Adrenal gland (tissue), 12 donors: ENCODE measurements around the gene TOX2. TPM values are rescaled to one million over a fixed set of nuclear protein-coding genes. Genes with fewer than 3 reads are reported as not detected.

ENCODE experiments used
- DNase-seq, 7 donors: peaks; one replicate each; pipeline ENCODE4 v3.0.0-alpha.2; 2019 to 2020
- H3K27ac ChIP-seq, 5 donors: fragments of 200-600 bp; sonication (generic) in 4 of 5; 1 replicate in 3 of 5; 2 replicates in 2 of 5; pipeline versions ENCODE4 v1.5.1 to v1.8.0; 2016 to 2020; ENCODE audit warnings: mild to moderate bottlenecking in 1 of 5
- H3K27me3 ChIP-seq: fragments of 200-600 bp; 2 replicates; pipeline ENCODE4 v1.8.0; 2021
- H3K36me3 ChIP-seq, 2 donors: fragments of 200-600 bp; replicated peaks in 1 of 2; 1 replicate in 1 of 2; 2 replicates in 1 of 2; pipeline versions ENCODE4 v1.5.1 to v1.8.0; 2018 to 2022
- H3K4me1 ChIP-seq, 2 donors: fragments of 200-600 bp; replicated peaks in 1 of 2; 1 replicate in 1 of 2; 2 replicates in 1 of 2; pipeline versions ENCODE4 v1.5.1 to v1.8.0; 2018 to 2021
- H3K4me3 ChIP-seq, 4 donors: fragments of 200-600 bp; sonication (generic) in 3 of 4; one replicate each; pipeline ENCODE4 v1.5.1; 2016 to 2018
- H3K9me3 ChIP-seq, 3 donors: fragments of 200-600 bp; sonication (generic) in 1 of 3; replicated peaks in 1 of 3; 1 replicate in 2 of 3; 2 replicates in 1 of 3; pipeline versions ENCODE4 v1.5.1 to v1.8.0; 2016 to 2021
- CTCF ChIP-seq, 6 experiments: fragments of 450-650 bp in 4 of 6; fragments of 200-600 bp in 2 of 6; sonication (generic) in 1 of 6; IDR thresholded peaks; 1 replicate in 5 of 6; 2 replicates in 1 of 6; pipeline versions ENCODE4 v1.5.1 to v1.8.0; 2016 to 2021; ENCODE audit warnings: antibody characterized with exemption in 6 of 6, mild to moderate bottlenecking in 2 of 6, moderate library complexity in 1 of 6
- POLR2A ChIP-seq, 2 donors: fragments of 450-650 bp; IDR thresholded peaks; one replicate each; pipeline ENCODE4 v1.6.1; 2017; ENCODE audit warnings: antibody characterized with exemption in 2 of 2, mild to moderate bottlenecking in 2 of 2, moderate library complexity in 1 of 2
- WGBS, 4 donors: extraction: QIAGEN DNeasy Blood & Tissue Kit in 2 of 4; methylation state at CpG; one replicate each; pipeline versions ENCODE4 v1.1.5 to v1.1.7; 2013 to 2017; 5-methylcytosine and 5-hydroxymethylcytosine counted together
- intact Hi-C, 2 donors: fragments of 100-400 bp; cut with DNase I; formaldehyde crosslinking; loops; one replicate each; pipeline versions ENCODE4 v1.14.1 to v1.15.0; 2022 to 2023
- polyA plus RNA-seq, 3 donors: library from polyadenylated mRNA; stranded (reverse); fragments of 200-250 nt in 2 of 3; fragments of 350-450 nt in 1 of 3; fragmentation: Illumina TruSeq in 1 of 3; extraction: RNeasy Lipid Tissue Mini Kit (QIAGEN cat#74804) in 1 of 3; gene quantifications; one replicate each; pipeline ENCODE4 v1.2.3, GENCODE V29; 2013 to 2014
- total RNA-seq, 9 donors: library from RNA; depleted of rRNA in 4 of 9; stranded (reverse); fragments of >200 nt in 4 of 9; fragments of 120-200 nt in 1 of 9; fragmentation: NEBNext Ultra II Directional in 1 of 9; extraction: Animal tissue kit (Norgen Biotek cat#: 25700) in 1 of 9; gene quantifications; one replicate each; pipeline versions ENCODE4 v1.1.0 to v1.2.4, GENCODE V29; 2013 to 2023
- donor health status: healthy with polysubstance abuse.
- donor health status: Bipolar disorder and iron deficiency.
- donor health status: DM: yes; HTN: yes; CAD: no.
- donor health status: DM: no; HTN: no; CAD: no.
- donor health status: DM: no; HTN: no; CAD: no.
- donor health status: DM: yes; HTN: yes; CAD: no.

Gene TOX2
- total and polyA plus RNA-seq, 12 donors: 0.33 to 7.6 (median 2.8) TPM

- no peak overlapping the region for H3K27ac ChIP-seq
- no peaks in the 10 kb centered on the region for H3K9me3 ChIP-seq
- no peaks in the 10 kb centered on the region for H3K4me1 ChIP-seq
- WGBS, 4 donors: 75 to 84% (median 76%) methylated on average over 17 to 30 of the region's 30 CpGs
- intact Hi-C loops: no loop called here
- no peaks in the 10 kb centered on the region for H3K27me3 ChIP-seq
- H3K4me3 ChIP-seq: no peak overlapping the region
- DNase-seq: peak in 1 of 7 donors; percentile 40
- no peak for TF ChIP-seq CTCF (IDR thresholded peaks at IDR 0.05)
- TF ChIP-seq POLR2A (IDR thresholded peaks at IDR 0.05): no peak
- H3K36me3 ChIP-seq: no peaks in the 10 kb centered on the region
Measured at GRCh38 chr20:44068316-44069201, 153.9 kb downstream of the TOX2 start.

GRCh38 chr20:44069203-44070011 lies 154.8 kb downstream of the TOX2 start:
- no peak for TF ChIP-seq CTCF (IDR thresholded peaks at IDR 0.05)
- TF ChIP-seq POLR2A (IDR thresholded peaks at IDR 0.05): no peak
- Histone ChIP-seq H3K4me3 (no peak overlapping the region), H3K9me3 (no peaks in the 10 kb centered on the region), H3K27me3 (no peaks in the 10 kb centered on the region), H3K36me3 (no peaks in the 10 kb centered on the region), H3K27ac (no peak overlapping the region), H3K4me1 (peaks cover 0 to 1% of the 10 kb centered on the region in 2 donors)
- intact Hi-C loops: no loop called here
- WGBS, 4 donors: 66 to 78% (median 73%) methylated on average over 23 to 26 of the region's 26 CpGs
- DNase-seq: peak in 1 of 7 donors; percentile 44

GRCh38 chr20:44070139-44070900 lies 155.7 kb downstream of the TOX2 start:
- TF ChIP-seq POLR2A (IDR thresholded peaks at IDR 0.05): no peak
- TF ChIP-seq CTCF (IDR thresholded peaks at IDR 0.05): no peak
- Histone ChIP-seq H3K27ac (no peak overlapping the region), H3K9me3 (no peaks in the 10 kb centered on the region), H3K4me1 (peaks cover 0 to 7% of the 10 kb centered on the region in 2 donors), H3K27me3 (no peaks in the 10 kb centered on the region), H3K36me3 (no peaks in the 10 kb centered on the region), H3K4me3 (no peak overlapping the region)
- 70 to 81% (median 74%) methylated on average over 16 to 17 of the region's 17 CpGs for WGBS, 4 donors
- DNase-seq: peak in 1 of 7 donors; percentile 30
- intact Hi-C loops: no loop called here
